Measurements from ENCODE around the gene ATP1B2.

ATP1B2 gene

DNA sequence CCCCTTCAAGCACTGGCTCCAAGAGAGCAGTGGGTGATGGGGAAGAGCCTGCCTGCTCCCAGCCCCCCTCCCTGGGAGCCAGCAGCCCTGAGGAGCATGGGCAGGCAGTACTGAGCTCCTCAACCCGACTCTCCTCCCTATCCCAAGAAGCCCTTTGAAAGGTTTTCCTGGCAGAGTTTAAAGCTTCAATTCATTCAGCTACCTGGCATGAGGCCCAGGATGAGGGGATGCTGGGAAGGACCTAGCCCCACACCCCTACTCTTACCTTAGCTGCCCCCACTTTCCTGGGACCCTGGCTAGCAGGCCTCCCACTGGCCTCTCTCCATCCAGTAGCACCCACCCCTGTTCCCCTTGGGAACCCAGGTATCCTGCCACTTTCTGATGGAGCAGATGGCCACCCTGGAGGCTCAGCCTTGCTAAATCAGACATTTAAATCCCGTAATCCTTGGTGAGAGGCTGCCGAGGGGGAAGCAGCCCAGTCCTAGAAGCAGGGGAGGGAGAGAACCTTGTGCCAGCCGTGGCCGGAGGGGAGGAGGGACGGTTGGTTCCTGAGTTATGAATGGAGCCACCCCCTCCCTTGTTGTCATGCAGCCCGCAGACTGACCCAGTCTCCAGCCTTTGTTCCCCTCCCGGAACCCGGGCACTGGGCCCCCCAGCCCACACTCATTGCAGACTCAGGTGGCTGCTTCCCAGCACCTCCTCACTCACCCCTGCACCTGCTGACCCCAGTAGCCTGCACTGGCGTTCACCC lies 17.1 kb downstream of the ATP1B2 start:
- DNase-seq (ENCODE audit: low read depth, low spot score): no peak
- in situ Hi-C loops (cut with HindIII; ENCODE audit: low sequenced_read_pairs): no loop called here
- no peak overlapping the region for H3K4me3 ChIP-seq (ENCODE audit: low read depth, low read length)
- TF ChIP-seq, protein P1, sequence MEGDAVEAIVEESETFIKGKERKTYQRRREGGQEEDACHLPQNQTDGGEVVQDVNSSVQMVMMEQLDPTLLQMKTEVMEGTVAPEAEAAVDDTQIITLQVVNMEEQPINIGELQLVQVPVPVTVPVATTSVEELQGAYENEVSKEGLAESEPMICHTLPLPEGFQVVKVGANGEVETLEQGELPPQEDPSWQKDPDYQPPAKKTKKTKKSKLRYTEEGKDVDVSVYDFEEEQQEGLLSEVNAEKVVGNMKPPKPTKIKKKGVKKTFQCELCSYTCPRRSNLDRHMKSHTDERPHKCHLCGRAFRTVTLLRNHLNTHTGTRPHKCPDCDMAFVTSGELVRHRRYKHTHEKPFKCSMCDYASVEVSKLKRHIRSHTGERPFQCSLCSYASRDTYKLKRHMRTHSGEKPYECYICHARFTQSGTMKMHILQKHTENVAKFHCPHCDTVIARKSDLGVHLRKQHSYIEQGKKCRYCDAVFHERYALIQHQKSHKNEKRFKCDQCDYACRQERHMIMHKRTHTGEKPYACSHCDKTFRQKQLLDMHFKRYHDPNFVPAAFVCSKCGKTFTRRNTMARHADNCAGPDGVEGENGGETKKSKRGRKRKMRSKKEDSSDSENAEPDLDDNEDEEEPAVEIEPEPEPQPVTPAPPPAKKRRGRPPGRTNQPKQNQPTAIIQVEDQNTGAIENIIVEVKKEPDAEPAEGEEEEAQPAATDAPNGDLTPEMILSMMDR (IDR thresholded peaks at IDR 0.05; ENCODE audit: low read depth, low read length): no peak

DNA sequence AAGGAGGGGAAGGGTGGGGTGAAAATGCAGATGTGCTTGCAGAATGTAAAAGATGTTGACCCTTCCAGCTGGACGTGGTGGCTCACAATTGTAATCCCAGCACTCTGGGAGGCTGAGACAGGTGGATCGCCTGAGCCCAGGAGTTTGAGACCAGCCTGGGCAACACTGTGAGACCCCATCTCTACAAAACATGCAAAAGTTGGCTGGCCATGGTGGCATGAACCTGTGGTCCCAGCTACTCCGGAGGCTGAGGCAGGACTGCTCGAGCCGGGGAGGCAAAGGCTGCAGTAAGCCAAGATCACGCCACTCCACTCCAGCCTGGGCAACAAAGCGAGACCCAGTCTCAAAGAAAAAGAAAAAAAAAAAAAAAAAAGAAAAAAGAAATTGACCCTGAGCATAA lies 17.8 kb downstream of the ATP1B2 start:
- TF ChIP-seq, protein P1 (IDR thresholded peaks at IDR 0.05; ENCODE audit: low read depth, low read length): no peak
- no peak overlapping the region for H3K4me3 ChIP-seq (ENCODE audit: low read depth, low read length)
- in situ Hi-C loops (cut with HindIII; ENCODE audit: low sequenced_read_pairs): no loop called here
- DNase-seq (ENCODE audit: low read depth, low spot score): no peak

DNA sequence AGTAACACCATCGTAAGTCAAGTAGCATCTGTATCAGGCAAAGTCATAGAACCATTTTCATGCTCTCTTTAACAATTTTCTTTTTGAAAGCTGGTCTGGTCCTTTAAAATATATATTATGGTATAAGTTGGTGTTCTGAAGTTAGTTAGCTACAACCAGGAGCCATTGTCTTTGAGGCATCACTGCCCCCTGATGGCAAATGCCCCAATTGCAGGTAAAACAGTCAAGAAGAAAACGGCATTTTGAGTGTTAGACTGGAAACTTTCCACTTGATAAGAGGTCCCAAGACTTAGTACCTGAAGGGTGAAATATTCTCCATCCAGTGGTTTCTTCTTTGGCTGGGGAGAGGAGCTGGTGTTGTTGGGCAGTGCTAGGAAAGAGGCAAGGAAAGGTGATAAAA lies 22.5 kb downstream of the ATP1B2 start:
- in situ Hi-C loops (cut with HindIII; ENCODE audit: low sequenced_read_pairs): no loop called here
- DNase-seq (ENCODE audit: low read depth, low spot score): no peak
- H3K4me3 ChIP-seq (ENCODE audit: low read depth, low read length): no peak overlapping the region
- TF ChIP-seq, protein P1 (IDR thresholded peaks at IDR 0.05; ENCODE audit: low read depth, low read length): peak; percentile 39

DNA sequence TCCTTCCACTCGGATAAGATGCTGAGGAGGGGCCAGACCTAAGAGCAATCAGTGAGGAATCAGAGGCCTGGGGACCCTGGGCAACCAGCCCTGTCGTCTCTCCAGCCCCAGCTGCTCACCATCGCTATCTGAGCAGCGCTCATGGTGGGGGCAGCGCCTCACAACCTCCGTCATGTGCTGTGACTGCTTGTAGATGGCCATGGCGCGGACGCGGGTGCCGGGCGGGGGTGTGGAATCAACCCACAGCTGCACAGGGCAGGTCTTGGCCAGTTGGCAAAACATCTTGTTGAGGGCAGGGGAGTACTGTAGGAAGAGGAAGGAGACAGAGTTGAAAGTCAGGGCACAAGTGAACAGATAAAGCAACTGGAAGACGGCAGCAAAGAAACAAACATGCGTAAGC lies 24.2 kb downstream of the ATP1B2 start:
- DNase-seq (ENCODE audit: low read depth, low spot score): no peak
- TF ChIP-seq, protein P1 (IDR thresholded peaks at IDR 0.05; ENCODE audit: low read depth, low read length): no peak
- in situ Hi-C loops (cut with HindIII; ENCODE audit: low sequenced_read_pairs): no loop called here
- no peak overlapping the region for H3K4me3 ChIP-seq (ENCODE audit: low read depth, low read length)

DNA sequence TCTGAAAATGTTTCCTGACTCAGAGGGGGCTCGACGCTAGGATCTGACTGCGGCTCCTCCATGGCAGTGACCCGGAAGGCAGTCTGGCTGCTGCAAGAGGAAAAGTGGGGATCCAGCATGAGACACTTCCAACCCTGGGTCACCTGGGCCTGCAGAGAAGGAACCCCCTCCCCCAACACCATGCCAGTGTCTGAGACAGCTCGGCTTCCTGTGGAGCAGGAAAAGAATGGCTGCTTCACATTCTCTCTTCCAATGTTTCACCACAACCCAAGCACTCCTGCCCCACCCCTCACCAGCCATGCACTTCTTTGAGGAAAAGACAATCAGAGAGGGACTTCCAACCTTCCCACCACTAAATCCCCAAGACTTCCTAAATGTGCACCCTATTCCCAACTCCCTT lies 25.8 kb downstream of the ATP1B2 start:
- DNase-seq (ENCODE audit: low read depth, low spot score): no peak
- TF ChIP-seq, protein P1 (IDR thresholded peaks at IDR 0.05; ENCODE audit: low read depth, low read length): no peak
- in situ Hi-C loops (cut with HindIII; ENCODE audit: low sequenced_read_pairs): no loop called here
- no peak overlapping the region for H3K4me3 ChIP-seq (ENCODE audit: low read depth, low read length)

DNA sequence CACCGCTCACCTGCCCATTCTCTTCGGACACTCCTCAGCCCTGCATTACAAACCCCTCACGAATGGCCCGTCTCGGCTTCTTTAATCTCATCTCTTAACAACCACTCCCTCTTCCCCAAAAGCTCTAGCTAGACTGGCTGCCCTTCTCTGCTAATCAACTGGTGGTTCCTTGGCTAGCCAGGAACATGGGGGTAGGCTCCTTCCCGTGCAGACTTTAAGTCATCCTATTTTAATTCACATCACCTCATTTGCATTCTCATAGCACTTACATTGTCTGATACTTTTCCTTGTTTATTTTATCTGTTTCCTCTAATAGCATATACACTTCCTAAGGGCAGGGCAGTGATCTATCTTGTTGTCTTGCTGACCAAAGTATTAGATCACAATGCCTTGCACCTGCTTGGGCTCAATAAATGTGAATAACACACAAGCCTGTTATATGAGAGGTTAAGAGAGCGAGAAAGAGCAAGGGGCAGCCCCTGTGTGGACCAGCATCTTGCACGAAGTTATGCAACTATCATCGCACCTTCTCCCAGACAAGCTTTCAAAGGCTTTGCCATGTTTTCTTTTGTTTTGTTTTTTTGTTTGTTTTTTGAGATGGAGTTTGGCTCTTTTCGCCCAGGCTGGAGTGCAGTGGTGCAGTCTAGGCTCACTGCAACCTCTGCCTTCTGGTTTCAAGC lies 26.8 kb downstream of the ATP1B2 start:
- no peak for DNase-seq (ENCODE audit: low read depth, low spot score)
- in situ Hi-C loops (cut with HindIII; ENCODE audit: low sequenced_read_pairs): no loop called here
- no peak overlapping the region for H3K4me3 ChIP-seq (ENCODE audit: low read depth, low read length)
- TF ChIP-seq, protein P1 (IDR thresholded peaks at IDR 0.05; ENCODE audit: low read depth, low read length): no peak
